NCI-H1436 treated with DMSO at 0.1 percent for 48 hours (cell line): ENCODE results near the gene CCL4L2.
"Not testable (repeated sequence)": the region's sequence is repeated elsewhere in the genome, so short reads cannot be mapped to it uniquely, and the experiment has no call there.

Experiments
- DNase-seq: peaks from one replicate; lab custom pipeline; 2025; lab: John Stamatoyannopoulos, UW

The CCL4L2 gene

DNA sequence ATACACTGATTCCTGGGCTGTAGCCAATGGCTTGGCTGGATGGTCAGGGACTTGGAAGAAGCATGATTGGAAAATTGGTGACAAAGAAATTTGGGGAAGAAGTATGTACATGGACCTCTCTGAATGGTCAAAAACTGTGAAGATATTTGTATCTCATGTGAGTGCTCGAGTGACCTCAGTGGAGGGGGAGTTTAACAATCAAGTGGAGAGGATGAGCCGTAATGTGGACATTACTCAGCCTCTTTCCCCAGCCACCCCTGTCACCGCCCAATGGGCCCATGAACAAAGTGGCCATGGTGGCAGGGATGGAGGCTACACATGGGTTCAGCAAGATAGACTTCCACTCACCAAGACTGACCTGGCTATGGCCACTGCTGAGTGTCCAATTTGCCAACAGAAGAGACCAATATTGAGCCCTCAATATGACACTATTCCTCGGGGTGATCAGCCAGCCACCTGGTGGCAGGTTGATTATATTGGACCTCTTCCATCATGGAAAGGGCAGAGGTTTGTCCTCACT lies 10.8 kb downstream of the CCL4L2 start:
- DNase-seq, result not testable (repeated sequence)

DNA sequence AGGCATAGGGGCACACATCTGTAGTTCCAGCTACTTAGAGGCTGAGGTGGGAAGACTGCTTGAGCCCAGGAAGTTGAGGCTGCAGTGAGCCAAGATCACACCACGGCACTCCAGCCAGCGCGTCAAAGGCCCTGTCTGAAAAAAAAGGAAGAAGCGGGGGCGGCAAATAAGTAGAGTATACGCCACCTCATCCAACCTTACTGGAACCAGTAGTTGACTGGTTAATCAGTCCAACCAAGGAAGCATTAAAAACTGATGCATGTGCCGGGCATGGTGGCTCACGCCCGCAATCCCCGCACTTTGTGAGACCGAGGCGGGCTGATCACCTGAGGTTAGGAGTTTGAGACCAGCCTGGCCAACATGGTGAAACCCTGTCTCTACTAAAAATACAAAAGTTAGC lies 12.1 kb downstream of the CCL4L2 start:
- DNase-seq, result not testable (repeated sequence)

DNA sequence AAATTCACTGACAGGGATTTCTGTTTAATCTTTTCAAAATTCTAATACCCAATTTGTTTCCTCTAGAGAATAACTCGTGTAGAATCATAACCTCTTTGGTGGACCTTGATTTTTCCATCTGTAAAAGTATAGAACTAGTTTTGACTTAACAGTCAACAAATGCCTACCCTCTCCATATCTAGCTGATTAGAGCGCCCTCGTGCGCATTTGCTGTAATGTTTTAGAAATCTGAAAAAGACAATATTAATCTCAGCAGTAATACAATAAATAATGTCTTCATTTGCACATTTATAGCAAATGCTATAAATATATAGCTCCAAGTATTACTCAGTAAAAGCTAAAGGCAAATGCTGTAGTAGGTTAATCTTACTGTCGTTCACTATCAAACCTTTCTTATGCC lies 18.8 kb downstream of the CCL4L2 start:
- not testable (repeated sequence) for DNase-seq

DNA sequence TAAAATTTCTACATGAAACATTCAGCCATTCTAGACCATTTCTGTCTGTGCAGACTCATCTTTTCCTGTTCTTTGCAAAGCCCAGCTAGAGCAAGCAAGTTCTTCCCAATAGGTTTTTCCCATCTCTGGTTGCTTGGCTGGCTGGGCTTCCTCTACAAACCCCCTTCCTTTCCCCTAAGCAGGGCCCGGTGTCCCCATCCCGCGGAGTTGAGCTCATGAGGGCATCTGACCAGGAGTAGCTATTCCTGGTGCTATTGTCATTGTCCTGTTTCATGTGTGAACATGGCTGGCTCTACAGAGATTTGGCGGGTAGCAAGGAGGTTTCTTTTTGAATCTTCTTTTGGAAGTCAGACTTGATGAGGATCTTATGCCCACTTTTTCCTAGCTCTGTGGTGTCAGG lies 31.2 kb downstream of the CCL4L2 start:
- not testable (repeated sequence) for DNase-seq
